Astrocyte of the spinal cord (primary cell): ENCODE results near the gene RPTOR.

ENCODE experiments used
- DNase-seq: peaks from one replicate; pipeline ENCODE4 v3.0.0; 2011; ENCODE audit warnings: low read depth, low spot score
- H3K4me3 ChIP-seq: 2 replicates; pipeline ENCODE4 v1.5.1; 2011; ENCODE audit warnings: low read depth, mild to moderate bottlenecking, low read length, moderate library complexity
- CTCF ChIP-seq: IDR thresholded peaks from 2 replicates; pipeline ENCODE4 v1.5.1; 2012; ENCODE audit warnings: low read depth, mild to moderate bottlenecking, low read length, inconsistent platforms
- in situ Hi-C: cut with HindIII; loops from 2 replicates; pipeline ENCODE4 v1.10.0; 2017; ENCODE audit warnings: low sequenced_read_pairs

Gene RPTOR

GRCh38 chr17:80949451-80950421 lies 405.1 kb downstream of the RPTOR start:
- no peak overlapping the region for H3K4me3 ChIP-seq
- in situ Hi-C loops = no loop called here
- DNase-seq = no peak
- TF ChIP-seq CTCF = no peak

DNA sequence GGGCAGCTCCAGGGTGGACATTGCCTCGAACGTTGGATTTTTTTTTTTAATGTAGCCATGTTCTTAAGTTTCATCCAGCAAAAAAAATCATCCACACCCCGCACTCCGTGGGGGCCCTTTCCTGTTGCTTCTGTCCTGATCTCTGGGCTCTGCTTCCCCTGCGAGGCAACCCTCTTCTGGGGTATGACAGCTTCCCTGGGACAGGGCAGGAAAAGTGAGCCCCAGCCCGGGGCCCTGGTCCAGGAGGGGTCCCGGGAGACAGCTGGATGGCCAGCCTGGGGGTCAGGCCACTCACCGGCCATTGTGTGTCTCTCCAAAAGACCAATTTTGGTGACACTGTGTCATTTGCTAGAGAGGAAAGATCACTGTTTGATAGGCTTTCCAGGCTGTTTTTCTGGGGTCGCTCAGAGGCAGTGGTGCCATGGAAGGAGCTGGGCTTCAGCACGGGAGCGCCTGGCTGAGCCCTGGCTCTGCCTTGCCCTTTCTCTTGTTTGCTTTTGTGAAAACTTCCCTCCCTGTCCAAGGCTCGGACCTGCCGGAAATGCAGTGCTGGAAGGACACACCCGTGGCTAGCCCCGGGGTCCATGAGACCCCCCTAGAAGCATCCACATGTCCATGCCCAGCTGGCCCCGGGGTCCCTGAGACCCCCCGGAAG lies 406.0 kb downstream of the RPTOR start:
- in situ Hi-C loops = no loop called here
- no peak overlapping the region for H3K4me3 ChIP-seq
- no peak for DNase-seq
- TF ChIP-seq CTCF = no peak

GRCh38 chr17:80951121-80952090 lies 406.8 kb downstream of the RPTOR start:
- in situ Hi-C loops = no loop called here
- DNase-seq = no peak
- TF ChIP-seq CTCF = no peak
- H3K4me3 ChIP-seq = no peak overlapping the region

DNA sequence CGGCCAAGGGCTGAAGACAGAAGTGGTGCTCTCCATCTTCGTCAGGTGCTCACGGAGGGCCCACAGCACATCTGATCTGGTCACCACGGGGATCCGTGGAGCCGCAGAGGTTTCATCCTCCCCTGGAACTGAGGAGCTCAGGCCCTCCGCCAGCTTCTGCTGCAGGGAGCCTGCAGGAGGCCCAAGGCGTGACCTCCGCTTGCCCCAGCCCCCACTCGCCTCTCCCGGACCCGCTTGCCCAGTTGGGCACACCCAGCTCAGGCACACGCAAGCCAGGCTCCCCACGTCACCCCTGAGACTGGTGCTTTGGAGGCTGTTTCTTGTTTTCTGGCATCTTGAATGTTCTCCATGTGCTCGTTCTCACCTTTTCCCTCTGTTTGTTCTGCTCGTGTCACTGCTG lies 407.7 kb downstream of the RPTOR start:
- TF ChIP-seq CTCF = no peak
- in situ Hi-C loops = no loop called here

GRCh38 chr17:80953471-80954315 lies 409.1 kb downstream of the RPTOR start:
- DNase-seq = no peak
- TF ChIP-seq CTCF = no peak
- in situ Hi-C loops = no loop called here
- no peak overlapping the region for H3K4me3 ChIP-seq

More for the DNA sequence above, 407.7 kb downstream of the RPTOR start:
- DNase-seq = no peak
- H3K4me3 ChIP-seq = no peak overlapping the region
